ENCODE results near the gene MAST2. TPM values are rescaled to one million over a fixed set of nuclear protein-coding genes. Genes with fewer than 3 reads are reported as not detected.

MAST2 gene
- total and polyA plus RNA-seq, 2 of the 13 experiments (the other 11 are each of a cell fraction or from before 2014, with no cell fraction given), result 15.3 to 23.0 TPM

DNA sequence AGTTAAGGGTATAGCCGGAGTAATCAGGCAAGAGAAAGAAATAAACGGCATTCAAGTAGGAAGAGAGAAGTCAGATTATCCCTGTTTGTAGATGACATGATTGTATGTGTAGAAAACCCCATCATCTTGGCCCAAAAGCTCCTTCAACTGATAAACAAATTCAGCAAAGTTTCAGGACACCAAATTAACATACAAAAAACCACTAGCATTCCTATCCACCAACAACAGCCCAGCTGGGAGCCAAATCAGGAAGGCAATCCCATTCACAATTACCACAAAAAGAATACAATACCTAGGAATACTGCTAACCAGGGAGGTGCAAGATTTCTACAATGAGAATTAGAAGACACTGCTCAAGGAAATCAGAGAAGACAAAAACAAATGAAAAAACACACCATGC lies 45.3 kb downstream of the MAST2 start:
- Histone ChIP-seq H2AFZ (ENCODE audit: low read length) (no peak overlapping the region), H3K9ac (ENCODE audit: insufficient read depth, low read depth, low read length) (no peak overlapping the region), H3K4me1 (ENCODE audit: insufficient read depth, low read length) (peaks cover 19% of the 10 kb centered on the region), H3K27me3 (ENCODE audit: control insufficient read depth in 1 of 2, insufficient read depth in 2 of 2, low read length in 2 of 2) (no peaks in the 10 kb centered on the region), H3K79me2 (ENCODE audit: insufficient read depth, low read length) (peaks cover 35% of the 10 kb centered on the region), H3K9me3 (ENCODE audit: low read length) (no peaks in the 10 kb centered on the region), H3K27ac (ENCODE audit: extremely low read length, insufficient read depth, low read length) (no peak overlapping the region), H4K20me1 (ENCODE audit: insufficient read depth, low read length) (no peaks in the 10 kb centered on the region), H3K36me3 (replicated peaks in 1 of 2; ENCODE audit: control insufficient read depth in 1 of 2, insufficient read depth in 2 of 2, low read length in 2 of 2) (0 out of 5 replicates have a peak, but pooled peaks cover 0 to 4% of the 10 kb centered on the region in 2 experiments), H3K4me2 (ENCODE audit: low read depth, low read length) (no peak overlapping the region), H3K4me3 (replicated peaks in 1 of 3; ENCODE audit: insufficient read depth in 1 of 3, low read depth in 2 of 3, low read length in 3 of 3) (no peak overlapping the region)
- WGBS (ENCODE audit: low lambda C conversion rate), result 100% methylated on average over 2 of the region's 2 CpGs
- no peak for FAIRE-seq
- no peak for TF ChIP-seq HOXA5 (CRISPR knock-in tag; IDR thresholded peaks at IDR 0.05)
- no peak for TF ChIP-seq ZNF350 (CRISPR knock-in tag; IDR thresholded peaks at IDR 0.05; ENCODE audit: borderline replicate concordance, low read depth)
- ChIA-PET CTCF (ENCODE audit: low intra/inter-chr PET ratio, low total read pairs) (no interaction called here), POLR2A (no interaction called here)
- no TSS peak for BruUV-seq (replicated peaks)
- in situ Hi-C loops (cut with HindIII; ENCODE audit: extremely low pct_ligation_motif_present, low pct_unique_long_range_greater_than_20kb) (no loop called here), intact Hi-C loops (cut with micrococcal nuclease; ENCODE audit: unreplicated experiment) (loop anchor here (5.0 kb wide), 1 partner anchor 329 kb away; the partner anchor contains the start of genes P3R3URF and TSPAN1)
- no peak for DNase-seq (ENCODE audit: low spot score)
- no peak for ATAC-seq

DNA sequence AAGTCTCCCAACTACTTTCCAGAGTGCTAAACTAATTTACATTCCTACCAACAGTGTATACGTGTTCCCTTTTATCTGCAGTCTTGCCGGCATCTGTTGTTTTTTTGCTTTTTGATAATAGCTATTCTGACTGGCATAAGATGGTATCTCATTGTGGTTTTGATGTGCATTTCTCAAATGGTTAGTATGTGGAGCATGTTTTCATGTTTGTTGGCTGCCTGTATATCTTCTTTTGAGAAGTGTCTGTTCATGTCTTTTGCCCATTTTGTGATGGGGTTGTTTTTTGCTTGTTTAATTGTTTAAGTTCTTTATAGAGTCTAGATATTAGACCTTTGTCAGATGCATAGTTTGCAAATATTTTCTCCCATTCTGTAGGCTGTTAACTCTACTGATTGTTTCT lies 46.6 kb downstream of the MAST2 start:
- Histone ChIP-seq H3K79me2 (ENCODE audit: insufficient read depth, low read length) (peaks cover 34% of the 10 kb centered on the region), H2AFZ (ENCODE audit: low read length) (no peak overlapping the region), H3K9me3 (ENCODE audit: low read length) (no peaks in the 10 kb centered on the region), H3K4me2 (ENCODE audit: low read depth, low read length) (no peak overlapping the region), H4K20me1 (ENCODE audit: insufficient read depth, low read length) (no peaks in the 10 kb centered on the region), H3K9ac (ENCODE audit: insufficient read depth, low read depth, low read length) (no peak overlapping the region), H3K27ac (ENCODE audit: extremely low read length, insufficient read depth, low read length) (no peak overlapping the region), H3K27me3 (ENCODE audit: control insufficient read depth in 1 of 2, insufficient read depth in 2 of 2, low read length in 2 of 2) (no peaks in the 10 kb centered on the region), H3K4me3 (replicated peaks in 1 of 3; ENCODE audit: insufficient read depth in 1 of 3, low read depth in 2 of 3, low read length in 3 of 3) (no peak overlapping the region), H3K4me1 (ENCODE audit: insufficient read depth, low read length) (peaks cover 19% of the 10 kb centered on the region), H3K36me3 (replicated peaks in 1 of 2; ENCODE audit: control insufficient read depth in 1 of 2, insufficient read depth in 2 of 2, low read length in 2 of 2) (0 out of 5 replicates have a peak, but pooled peaks cover 0 to under 1% of the 10 kb centered on the region in 2 experiments)
- TF ChIP-seq NRL (CRISPR knock-in tag; IDR thresholded peaks at IDR 0.05; ENCODE audit: borderline replicate concordance), result no peak
- TF ChIP-seq ZNF850 (CRISPR knock-in tag; conservative IDR thresholded peaks at IDR 0.05), result no peak
- 94% methylated on average over 2 of the region's 2 CpGs for WGBS (ENCODE audit: low lambda C conversion rate)
- no peak for FAIRE-seq
- ChIA-PET POLR2A (no interaction called here), CTCF (ENCODE audit: low intra/inter-chr PET ratio, low total read pairs) (no interaction called here)
- BruUV-seq (replicated peaks), result no TSS peak
- ATAC-seq, result no peak
- intact Hi-C loops (cut with micrococcal nuclease; ENCODE audit: unreplicated experiment), result no loop called here
- no peak for DNase-seq (ENCODE audit: low spot score)
- in situ Hi-C loops (cut with HindIII; ENCODE audit: extremely low pct_ligation_motif_present, low pct_unique_long_range_greater_than_20kb), result no loop called here

Measured in HepG2 (cell line).